CD14-positive monocyte (primary cell): ENCODE measurements around the gene ZNF432. TPM values are rescaled to one million over a fixed set of nuclear protein-coding genes. Genes with fewer than 3 reads are reported as not detected.
A peak's percentile ranks its signal among the peaks of the same experiment; 100 is the strongest.

ENCODE experiments used
- DNase-seq, 3 donors: peaks; one replicate each; pipeline ENCODE4 v3.0.0-alpha.2; 2011 to 2022
- H2AFZ ChIP-seq: 2 replicates; pipeline ENCODE4 v1.6.0; 2012; ENCODE audit warnings: mild to moderate bottlenecking, low read depth, low read length, inconsistent platforms; ENCODE audit not compliant: insufficient read depth, poor library complexity, severe bottlenecking
- H3K27ac ChIP-seq, 2 donors: 1 replicate in 1 of 2; 2 replicates in 1 of 2; pipeline ENCODE4 v1.5.1; 2012 to 2013; ENCODE audit warnings: low read length in 2 of 2, control low read depth in 1 of 2, inconsistent platforms in 1 of 2, low read depth in 1 of 2, mild to moderate bottlenecking in 1 of 2
- H3K27me3 ChIP-seq, 2 donors: one replicate each; pipeline versions ENCODE4 v1.6.0 to v1.6.1; 2011 to 2013; ENCODE audit warnings: low read length in 2 of 2; ENCODE audit not compliant: control insufficient read depth in 2 of 2, insufficient read depth in 2 of 2
- H3K36me3 ChIP-seq, 2 donors: replicated peaks in 1 of 2; 1 replicate in 1 of 2; 2 replicates in 1 of 2; pipeline versions ENCODE4 v1.5.1 to v1.6.1; 2012 to 2013; ENCODE audit warnings: low read length in 2 of 2, control low read depth in 1 of 2, inconsistent platforms in 1 of 2, mild to moderate bottlenecking in 1 of 2; ENCODE audit not compliant: insufficient read depth in 2 of 2, control insufficient read depth in 1 of 2
- H3K4me1 ChIP-seq, 2 donors: 1 replicate in 1 of 2; 2 replicates in 1 of 2; pipeline versions ENCODE4 v1.5.1 to v1.6.1; 2012 to 2013; ENCODE audit warnings: low read length in 2 of 2, control low read depth in 1 of 2, inconsistent platforms in 1 of 2, mild to moderate bottlenecking in 1 of 2, moderate library complexity in 1 of 2; ENCODE audit not compliant: insufficient read depth in 2 of 2, control insufficient read depth in 1 of 2
- H3K4me2 ChIP-seq: replicated peaks from 2 replicates; pipeline ENCODE3; 2012; ENCODE audit warnings: low read length, moderate library complexity, mild to moderate bottlenecking; ENCODE audit not compliant: poor library complexity, severe bottlenecking; ENCODE audit errors: extremely low read depth
- H3K4me3 ChIP-seq, 3 experiments: fragments of 200-600 bp in 1 of 3; sonication (generic) in 1 of 3; replicated peaks in 1 of 3; 1 replicate in 2 of 3; 2 replicates in 1 of 3; pipeline ENCODE4 v1.5.1; 2011 to 2013; ENCODE audit warnings: low read length in 3 of 3, mild to moderate bottlenecking in 3 of 3, control low read depth in 2 of 3, low read depth in 2 of 3, inconsistent platforms in 1 of 3, moderate library complexity in 1 of 3
- H3K79me2 ChIP-seq: 2 replicates; pipeline ENCODE4 v1.6.0; 2012; ENCODE audit warnings: mild to moderate bottlenecking, control low read depth, inconsistent platforms, low read length, moderate library complexity; ENCODE audit not compliant: insufficient read depth
- H3K9ac ChIP-seq: 2 replicates; pipeline ENCODE4 v1.6.0; 2017; ENCODE audit warnings: low read length, mild to moderate bottlenecking; ENCODE audit not compliant: insufficient read depth, poor library complexity, severe bottlenecking
- H3K9me3 ChIP-seq, 2 donors: replicated peaks in 1 of 2; 1 replicate in 1 of 2; 2 replicates in 1 of 2; pipeline versions ENCODE4 v1.5.1 to v1.6.1; 2012 to 2013; ENCODE audit warnings: low read length in 2 of 2, control low read depth in 1 of 2; ENCODE audit not compliant: control insufficient read depth in 1 of 2, insufficient read depth in 1 of 2
- H4K20me1 ChIP-seq: 2 replicates; pipeline ENCODE4 v1.6.0; 2012; ENCODE audit warnings: mild to moderate bottlenecking, low read length, control low read depth, moderate library complexity; ENCODE audit not compliant: insufficient read depth
- H3K27ac Mint-ChIP-seq, 7 donors: one replicate each; pipeline ENCODE4 v1.8.0; 2020; ENCODE audit warnings: mild to moderate bottlenecking in 7 of 7, mixed read lengths in 7 of 7, moderate library complexity in 6 of 7, inconsistent platforms in 2 of 7
- H3K27me3 Mint-ChIP-seq, 3 donors: one replicate each; pipeline ENCODE4 v1.8.0; 2021 to 2022; ENCODE audit warnings: low read depth in 3 of 3, mild to moderate bottlenecking in 3 of 3, mixed read lengths in 3 of 3, moderate library complexity in 3 of 3, inconsistent platforms in 1 of 3
- H3K36me3 Mint-ChIP-seq, 2 donors: one replicate each; pipeline ENCODE4 v1.8.0; 2020; ENCODE audit warnings: mixed read lengths in 2 of 2, inconsistent platforms in 1 of 2, mild to moderate bottlenecking in 1 of 2
- H3K4me1 Mint-ChIP-seq: one replicate; pipeline ENCODE4 v1.8.0; 2020; ENCODE audit warnings: mild to moderate bottlenecking, mixed read lengths
- H3K4me3 Mint-ChIP-seq, 2 donors: one replicate each; pipeline ENCODE4 v1.8.0; 2020; ENCODE audit warnings: mild to moderate bottlenecking in 2 of 2, mixed read lengths in 2 of 2, moderate library complexity in 1 of 2
- H3K9me3 Mint-ChIP-seq, 7 donors: one replicate each; pipeline ENCODE4 v1.8.0; 2020 to 2022; ENCODE audit warnings: mixed read lengths in 7 of 7, mild to moderate bottlenecking in 6 of 7, moderate library complexity in 6 of 7, inconsistent platforms in 2 of 7
- CTCF ChIP-seq: fragments of 200-600 bp; IDR thresholded peaks from one replicate; pipeline ENCODE4 v1.8.0; 2022; ENCODE audit warnings: antibody characterized with exemption, mild to moderate bottlenecking
- WGBS: methylation state at CpG from one replicate; pipeline ENCODE4 v1.1.5; 2013; ENCODE audit warnings: missing lambda C conversion rate; ENCODE audit not compliant: insufficient coverage; 5-methylcytosine and 5-hydroxymethylcytosine counted together
- intact Hi-C, 2 donors: fragments of 100-400 bp; cut with micrococcal nuclease; formaldehyde crosslinking; loops; one replicate each; pipeline versions ENCODE4 v1.15.0 to v1.15.1; 2023
- polyA plus RNA-seq, 3 donors: library from polyadenylated mRNA; depleted of rRNA in 1 of 3; unstranded in 2 of 3; stranded (reverse) in 1 of 3; fragments of 300-500 nt in 2 of 3; fragments of >200 nt in 1 of 3; fragmentation: Illumina TruSeq in 2 of 3; gene quantifications; 1 replicate in 2 of 3; 2 replicates in 1 of 3; pipeline ENCODE4 v1.2.3, GENCODE V29; 2012 to 2021

Gene ZNF432
- polyA plus RNA-seq, 3 donors: 1.1 to 3.0 (median 1.2) TPM

GRCh38 chr19:52069653-52070052 lies 21.0 kb upstream of the ZNF432 start:
- Histone ChIP-seq H3K4me3 (peak overlapping the region in 1 of 3 experiments; percentile 45), H4K20me1 (no peaks in the 10 kb centered on the region), H3K9ac (no peak overlapping the region), H3K4me2 (no peak overlapping the region), H3K27me3 (no peaks in the 10 kb centered on the region), H3K9me3 (peaks cover 63 to 99% of the 10 kb centered on the region in 2 donors), H2AFZ (no peak overlapping the region), H3K27ac (no peak overlapping the region), H3K79me2 (no peaks in the 10 kb centered on the region), H3K4me1 (no peaks in the 10 kb centered on the region), H3K36me3 (peaks cover 60 to 100% of the 10 kb centered on the region in 2 donors)
- Mint-ChIP-seq H3K36me3 (peaks cover 83 to 90% of the 10 kb centered on the region in 2 donors), H3K4me3 (no peak overlapping the region), H3K4me1 (no peaks in the 10 kb centered on the region), H3K27me3 (no peaks in the 10 kb centered on the region), H3K9me3 (peaks cover 74 to 96% (median 90%) of the 10 kb centered on the region in 7 donors), H3K27ac (no peak overlapping the region)
- no peak for TF ChIP-seq CTCF
- intact Hi-C loops: no loop called here
- WGBS: 100% methylated on average over 1 of the region's 2 CpGs
- DNase-seq: no peak

DNA sequence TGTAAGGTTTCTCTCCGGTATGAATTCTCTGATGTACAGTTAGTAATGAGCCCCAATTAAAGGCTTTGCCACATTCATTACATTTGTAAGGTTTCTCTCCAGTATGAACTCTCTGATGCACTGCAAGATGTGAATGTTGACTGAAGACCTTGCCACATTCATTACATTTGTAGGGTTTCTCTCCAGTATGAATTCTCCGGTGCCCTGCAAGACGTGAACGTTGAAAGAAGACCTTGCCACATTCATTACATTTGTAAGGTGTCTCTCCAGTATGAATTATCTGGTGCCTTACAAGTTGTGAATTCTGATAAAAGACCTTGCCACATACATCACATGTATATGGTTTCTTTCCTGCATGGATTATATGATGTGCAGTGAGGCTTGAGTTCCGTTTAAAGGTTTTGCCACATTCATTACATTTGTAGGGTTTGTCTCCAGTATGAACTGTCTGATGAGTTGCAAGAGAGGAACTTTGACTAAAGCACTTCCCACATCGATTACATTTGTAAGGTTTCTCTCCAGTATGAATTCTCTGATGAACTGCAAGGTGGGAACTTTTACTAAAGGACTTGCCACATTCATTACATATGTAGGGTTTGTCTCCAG lies 17.7 kb upstream of the ZNF432 start:
- Histone ChIP-seq H4K20me1 (no peaks in the 10 kb centered on the region), H3K9ac (no peak overlapping the region), H3K27me3 (no peaks in the 10 kb centered on the region), H2AFZ (no peak overlapping the region), H3K4me1 (no peaks in the 10 kb centered on the region), H3K9me3 (peaks cover 76 to 100% of the 10 kb centered on the region in 2 donors), H3K4me2 (no peak overlapping the region), H3K27ac (no peak overlapping the region), H3K36me3 (peaks cover 44 to 72% of the 10 kb centered on the region in 2 donors), H3K4me3 (peak overlapping the region in 1 of 3 experiments; percentile 35), H3K79me2 (no peaks in the 10 kb centered on the region)
- H3K36me3 Mint-ChIP-seq: peaks cover 52 to 65% of the 10 kb centered on the region in 2 donors
- no peak overlapping the region for H3K27ac Mint-ChIP-seq
- TF ChIP-seq CTCF: no peak
- peaks cover 71 to 97% (median 91%) of the 10 kb centered on the region in 7 donors for H3K9me3 Mint-ChIP-seq
- intact Hi-C loops: no loop called here
- H3K4me3 Mint-ChIP-seq: no peak overlapping the region
- H3K27me3 Mint-ChIP-seq: no peaks in the 10 kb centered on the region
- no peaks in the 10 kb centered on the region for H3K4me1 Mint-ChIP-seq
- no peak for DNase-seq
- no CpG with 5 or more reads among the region's 6 CpGs for WGBS
